Activated CD4-positive, alpha-beta T cell treated with anti-CD3 and anti-CD28 coated beads, Interleukin-2, amount 50 U/mL, for 1 hour (primary cell): Measurements from ENCODE around the gene ZNF521.

Experiments used
- DNase-seq: peaks from one replicate; pipeline ENCODE4 v3.0.0-alpha.2; 2020

ZNF521 gene

DNA sequence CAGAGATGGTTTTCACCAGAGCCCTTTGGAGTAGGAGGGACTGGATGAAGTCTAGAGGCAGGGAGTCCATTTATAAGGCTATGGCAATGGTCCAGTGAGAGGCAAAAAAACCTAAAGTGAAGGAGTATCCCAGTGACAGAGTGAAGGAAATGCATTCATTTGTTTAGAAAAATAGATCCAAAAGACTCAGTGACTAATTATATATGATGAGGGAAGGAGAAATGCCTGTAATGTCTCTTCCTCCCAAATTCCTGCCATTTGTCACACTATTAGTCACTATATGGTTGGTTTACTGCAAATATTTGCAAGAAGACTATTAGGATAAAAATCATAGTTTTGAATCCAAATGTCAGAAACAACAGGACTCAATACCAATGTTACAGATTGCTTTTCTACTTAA lies 104.2 kb downstream of the ZNF521 start:
- DNase-seq: no peak

DNA sequence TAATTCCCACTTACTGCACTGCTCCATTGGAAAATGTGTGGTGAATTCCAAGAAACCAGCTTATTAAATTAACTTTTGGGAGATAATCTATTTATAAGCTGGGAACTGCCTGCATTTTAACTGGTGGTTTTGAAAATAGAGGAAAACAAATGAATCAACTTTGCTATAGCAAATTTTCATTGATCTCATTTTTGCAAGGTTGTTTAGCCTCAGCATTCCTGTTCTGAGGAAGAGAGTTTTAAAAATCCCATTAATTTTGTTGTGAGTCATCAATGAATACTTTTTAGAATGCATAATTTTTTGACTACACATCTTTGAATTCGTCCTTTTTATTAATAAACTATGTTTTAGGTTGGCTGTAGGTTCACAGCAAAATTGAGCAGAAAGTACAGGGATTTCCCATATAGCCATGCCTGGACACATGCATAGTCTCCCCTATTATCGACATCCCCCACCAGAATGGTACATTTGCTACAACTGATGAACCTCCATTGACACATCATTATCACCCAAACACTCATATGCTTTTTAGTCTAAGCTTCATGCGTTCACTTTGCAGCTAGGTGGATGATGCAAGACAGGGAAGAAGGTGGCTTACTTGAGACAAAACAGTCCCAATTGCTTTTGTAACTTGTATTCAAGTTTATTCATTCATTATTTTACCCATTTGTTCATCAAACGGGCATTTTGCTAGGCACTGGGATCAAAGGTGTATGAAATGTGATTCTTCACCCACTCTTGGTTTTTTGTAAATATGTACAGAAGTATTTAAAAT lies 106.9 kb downstream of the ZNF521 start:
- no peak for DNase-seq

- DNase-seq: no peak
These were observed 107.8 kb downstream of the ZNF521 start for GRCh38 chr18:25244170-25244569.

GRCh38 chr18:25243754-25244153 lies 108.2 kb downstream of the ZNF521 start:
- DNase-seq: no peak

DNA sequence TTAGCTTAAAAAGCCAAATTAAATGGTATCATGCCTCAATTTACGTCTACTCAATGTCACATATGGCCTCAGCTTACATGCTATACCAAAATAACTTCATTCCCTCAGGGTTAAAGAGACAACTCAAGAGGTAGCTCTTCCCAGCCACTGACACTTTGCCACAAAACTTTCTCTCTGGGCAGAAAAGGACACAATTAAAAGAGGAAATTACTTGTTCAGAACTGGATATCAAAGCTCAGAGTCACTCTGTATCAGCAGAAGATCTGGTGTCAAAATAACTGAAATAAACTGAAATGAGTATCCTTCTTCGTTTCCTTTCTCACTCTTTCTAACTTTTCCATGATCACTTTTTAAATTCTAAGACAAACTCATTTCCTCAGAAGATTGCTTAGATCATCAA lies 108.7 kb downstream of the ZNF521 start:
- DNase-seq: no peak

DNA sequence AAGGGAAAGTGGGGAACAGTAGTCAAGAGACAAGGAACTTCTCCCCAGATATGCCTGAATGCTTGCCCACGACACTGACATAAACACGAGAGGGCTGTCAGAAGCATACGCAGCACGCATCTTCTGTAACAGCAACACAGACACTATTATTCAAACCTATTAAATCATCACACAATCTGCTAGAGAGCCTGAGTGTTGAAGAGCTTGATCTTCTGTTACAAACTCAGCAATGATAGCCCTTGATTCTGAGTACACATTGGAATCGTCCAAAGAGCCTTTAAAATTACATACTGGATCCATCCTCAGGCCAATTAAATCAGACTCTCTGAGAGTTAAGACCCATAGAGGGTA lies 111.6 kb downstream of the ZNF521 start:
- no peak for DNase-seq

DNA sequence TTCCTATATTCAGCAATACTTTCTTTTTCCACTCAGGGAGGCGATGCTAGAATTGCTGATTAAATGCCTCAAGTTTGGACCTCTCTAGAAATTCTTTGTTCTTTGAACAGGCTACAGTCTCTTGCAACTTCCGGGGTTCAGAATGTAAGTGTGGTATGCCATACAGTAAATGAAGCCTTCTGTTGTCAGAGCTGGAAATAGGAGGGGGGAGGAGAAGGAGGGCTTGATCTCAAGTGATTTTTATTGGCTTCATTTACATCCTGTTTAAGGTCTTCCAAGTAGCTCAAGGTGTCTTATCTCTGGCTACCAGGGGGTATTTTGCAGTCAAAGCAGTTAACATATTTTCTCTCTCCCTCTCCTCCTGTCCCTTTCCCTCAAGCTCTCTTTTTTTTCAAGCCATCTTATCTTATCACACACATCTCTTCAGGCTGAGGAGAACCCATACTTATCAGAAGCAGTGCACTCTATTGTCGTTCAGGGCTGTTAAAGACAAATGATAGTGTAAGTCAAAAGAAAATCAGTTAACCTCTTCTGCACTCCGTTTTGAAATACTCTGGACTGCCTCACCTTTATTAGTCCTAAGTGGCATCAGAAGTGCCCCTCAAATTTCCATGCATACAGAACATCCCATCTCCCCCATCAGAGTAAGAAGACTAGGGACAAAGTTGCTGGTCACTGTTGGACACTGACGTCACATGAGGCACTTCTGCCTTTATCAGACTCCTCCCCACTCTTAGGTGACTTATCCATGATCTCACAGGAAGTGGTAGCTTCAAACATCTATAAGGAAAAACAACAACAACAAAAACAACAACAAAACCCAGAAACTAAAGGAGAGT lies 112.2 kb downstream of the ZNF521 start:
- DNase-seq: no peak

DNA sequence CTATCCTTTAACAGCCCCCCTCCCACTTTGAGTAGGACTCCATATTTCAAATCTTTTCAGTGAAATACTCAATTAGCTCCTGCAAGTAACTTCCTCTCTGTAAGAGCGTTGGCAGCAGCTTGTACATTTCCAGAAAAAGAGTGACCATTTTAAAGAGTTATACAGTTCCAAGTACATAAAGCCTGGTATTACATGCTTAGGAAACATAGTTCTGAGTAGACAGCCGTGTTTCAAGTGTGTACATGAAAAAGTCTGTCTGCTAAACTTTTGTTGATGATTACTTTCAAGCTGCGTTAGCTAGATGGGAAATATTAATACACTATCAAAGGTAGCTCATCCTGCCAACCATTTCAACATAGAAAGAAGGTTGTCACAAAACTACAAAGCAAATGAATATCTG lies 112.8 kb downstream of the ZNF521 start:
- no peak for DNase-seq

GRCh38 chr18:25237571-25238267 lies 114.2 kb downstream of the ZNF521 start:
- DNase-seq: no peak

- no peak for DNase-seq
These were observed 115.2 kb downstream of the ZNF521 start for GRCh38 chr18:25236736-25237135.

DNA sequence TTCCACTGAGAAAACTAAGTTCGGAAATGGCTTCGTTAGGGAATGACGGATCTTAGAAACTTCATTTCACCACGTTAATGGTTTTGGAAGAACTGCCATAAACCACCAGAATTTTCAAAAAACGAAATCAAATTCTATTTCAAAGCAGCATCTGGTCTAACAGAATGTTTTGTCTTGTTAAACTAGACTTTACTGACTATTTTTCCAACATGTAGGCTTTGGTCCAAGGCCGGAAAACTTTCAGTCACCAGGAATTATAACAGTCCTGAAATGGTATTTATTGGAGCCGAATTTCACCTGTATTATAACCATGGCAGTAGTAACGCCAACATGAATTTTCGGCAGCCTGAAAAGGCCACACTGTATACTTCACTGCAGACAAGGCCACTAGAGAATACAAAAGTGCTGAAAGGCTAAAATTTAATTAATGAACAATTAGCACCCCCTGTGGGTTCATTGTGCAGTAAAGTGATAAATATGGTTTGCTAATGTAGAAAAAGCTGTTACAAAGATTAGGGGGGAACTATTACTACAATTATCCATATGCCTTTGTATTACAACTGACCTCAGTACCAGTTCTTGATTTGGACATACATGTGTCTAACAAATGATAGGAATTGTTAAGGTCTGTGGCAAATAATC lies 116.4 kb downstream of the ZNF521 start:
- DNase-seq: no peak

DNA sequence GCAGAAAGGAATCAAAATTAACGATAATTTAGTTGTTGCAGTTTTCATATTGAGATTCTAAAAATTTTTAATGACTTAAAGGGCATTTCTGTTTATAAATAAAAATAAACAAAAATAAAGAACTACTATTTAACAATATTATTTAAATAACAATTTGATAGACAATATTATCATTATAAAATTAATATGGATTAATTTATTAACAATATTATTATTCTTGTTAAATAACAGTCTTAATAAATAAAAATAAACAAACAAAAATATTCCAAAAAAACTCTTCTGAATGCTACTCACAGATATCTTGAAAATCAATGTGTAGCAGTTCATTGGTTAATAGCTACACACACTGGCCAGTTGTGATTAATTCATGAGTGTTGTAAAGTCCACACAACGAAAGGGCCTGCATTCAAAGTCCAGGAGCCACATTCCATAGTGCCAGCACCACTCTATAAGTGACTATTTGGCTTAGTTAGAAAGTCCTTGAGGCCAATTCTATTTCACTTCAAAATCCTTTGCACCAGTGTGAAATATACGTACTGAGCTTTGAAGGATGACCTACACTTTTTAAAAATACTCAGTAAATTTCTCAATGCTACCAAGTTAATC lies 117.1 kb downstream of the ZNF521 start:
- DNase-seq: no peak

GRCh38 chr18:25234322-25234639 lies 117.7 kb downstream of the ZNF521 start:
- DNase-seq: no peak

DNA sequence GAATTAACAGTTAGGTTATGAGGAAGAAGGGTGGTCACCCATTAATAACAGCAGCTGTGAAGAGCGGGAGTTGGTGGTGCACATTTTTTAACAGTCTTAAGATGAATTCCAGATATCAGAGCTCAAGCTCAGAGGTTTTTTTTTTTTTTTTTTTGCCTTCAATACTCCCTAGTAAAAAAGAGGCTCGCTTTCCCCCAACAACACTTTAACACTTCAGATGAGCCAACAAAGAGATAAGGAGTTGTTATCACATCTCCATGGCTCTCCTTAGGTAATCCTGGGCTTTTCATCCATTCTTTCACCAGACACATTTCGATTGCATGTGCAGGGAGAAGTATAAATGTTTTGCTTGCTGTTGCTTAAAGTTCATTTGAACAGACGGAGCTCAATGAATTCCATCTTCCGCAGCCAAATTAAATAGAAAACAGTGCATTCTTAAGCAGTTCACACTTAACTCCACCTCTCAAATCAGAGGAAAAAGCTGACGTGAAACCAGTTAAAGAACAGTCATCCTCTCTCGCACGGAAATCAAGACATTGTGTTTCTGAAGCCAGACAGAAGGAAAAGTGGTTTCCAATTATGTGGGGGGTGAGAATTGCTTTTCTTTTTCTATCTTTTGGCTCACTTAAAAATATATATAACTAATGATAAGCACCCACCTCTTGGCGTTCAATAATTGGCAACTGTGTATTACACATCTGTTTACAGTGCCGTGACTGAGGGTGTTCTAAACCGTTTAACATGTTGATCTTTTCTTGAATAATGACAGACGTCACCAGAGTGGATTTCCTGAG lies 118.2 kb downstream of the ZNF521 start:
- DNase-seq: no peak

GRCh38 chr18:25231327-25231691 lies 120.7 kb downstream of the ZNF521 start:
- DNase-seq: no peak

GRCh38 chr18:25230658-25231326 lies 121.2 kb downstream of the ZNF521 start:
- DNase-seq: no peak

- no peak for DNase-seq
These were observed 122.0 kb downstream of the ZNF521 start for GRCh38 chr18:25229920-25230319.

GRCh38 chr18:25229081-25229480 lies 122.9 kb downstream of the ZNF521 start:
- no peak for DNase-seq

DNA sequence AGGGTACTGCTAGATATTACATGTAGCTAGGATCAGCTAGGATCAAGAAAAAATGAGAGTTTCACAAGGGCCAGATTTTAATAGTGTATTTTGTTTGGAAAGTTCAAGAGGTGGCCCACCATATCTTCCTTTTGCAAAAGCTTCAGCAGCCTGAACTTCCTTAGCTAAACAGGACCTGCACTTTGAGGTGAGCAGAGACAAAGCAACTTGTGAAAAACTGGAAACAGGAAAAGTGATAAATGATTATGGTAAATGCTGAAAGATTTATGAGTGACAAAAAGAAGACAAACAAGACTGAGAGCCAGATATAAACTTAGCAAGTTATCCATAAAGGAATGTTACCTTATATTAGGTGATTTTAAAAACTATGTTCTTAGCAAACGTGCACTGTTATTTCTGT lies 123.6 kb downstream of the ZNF521 start:
- DNase-seq: no peak

- DNase-seq: no peak
These were observed 126.8 kb downstream of the ZNF521 start for GRCh38 chr18:25225151-25225550.
